ENCODE data around the gene NES.

Gene NES

DNA sequence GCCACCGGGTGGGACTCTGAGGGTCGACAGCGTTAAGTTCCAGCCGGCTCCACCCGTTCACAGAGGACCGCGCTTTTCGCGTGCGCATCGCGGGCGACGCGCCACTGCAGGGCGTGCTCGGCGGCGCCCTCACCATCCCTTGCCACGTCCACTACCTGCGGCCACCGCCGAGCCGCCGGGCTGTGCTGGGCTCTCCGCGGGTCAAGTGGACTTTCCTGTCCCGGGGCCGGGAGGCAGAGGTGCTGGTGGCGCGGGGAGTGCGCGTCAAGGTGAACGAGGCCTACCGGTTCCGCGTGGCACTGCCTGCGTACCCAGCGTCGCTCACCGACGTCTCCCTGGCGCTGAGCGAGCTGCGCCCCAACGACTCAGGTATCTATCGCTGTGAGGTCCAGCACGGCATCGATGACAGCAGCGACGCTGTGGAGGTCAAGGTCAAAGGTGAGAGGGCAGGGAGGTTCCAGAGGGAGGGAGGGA is 30.4 kb downstream of the NES start:
- no peaks in the 10 kb centered on the region for H3K36me3 ChIP-seq (ENCODE audit: control insufficient read depth in 2 of 2, insufficient read depth in 1 of 2, low read length in 2 of 2)
- TF ChIP-seq, protein P1, sequence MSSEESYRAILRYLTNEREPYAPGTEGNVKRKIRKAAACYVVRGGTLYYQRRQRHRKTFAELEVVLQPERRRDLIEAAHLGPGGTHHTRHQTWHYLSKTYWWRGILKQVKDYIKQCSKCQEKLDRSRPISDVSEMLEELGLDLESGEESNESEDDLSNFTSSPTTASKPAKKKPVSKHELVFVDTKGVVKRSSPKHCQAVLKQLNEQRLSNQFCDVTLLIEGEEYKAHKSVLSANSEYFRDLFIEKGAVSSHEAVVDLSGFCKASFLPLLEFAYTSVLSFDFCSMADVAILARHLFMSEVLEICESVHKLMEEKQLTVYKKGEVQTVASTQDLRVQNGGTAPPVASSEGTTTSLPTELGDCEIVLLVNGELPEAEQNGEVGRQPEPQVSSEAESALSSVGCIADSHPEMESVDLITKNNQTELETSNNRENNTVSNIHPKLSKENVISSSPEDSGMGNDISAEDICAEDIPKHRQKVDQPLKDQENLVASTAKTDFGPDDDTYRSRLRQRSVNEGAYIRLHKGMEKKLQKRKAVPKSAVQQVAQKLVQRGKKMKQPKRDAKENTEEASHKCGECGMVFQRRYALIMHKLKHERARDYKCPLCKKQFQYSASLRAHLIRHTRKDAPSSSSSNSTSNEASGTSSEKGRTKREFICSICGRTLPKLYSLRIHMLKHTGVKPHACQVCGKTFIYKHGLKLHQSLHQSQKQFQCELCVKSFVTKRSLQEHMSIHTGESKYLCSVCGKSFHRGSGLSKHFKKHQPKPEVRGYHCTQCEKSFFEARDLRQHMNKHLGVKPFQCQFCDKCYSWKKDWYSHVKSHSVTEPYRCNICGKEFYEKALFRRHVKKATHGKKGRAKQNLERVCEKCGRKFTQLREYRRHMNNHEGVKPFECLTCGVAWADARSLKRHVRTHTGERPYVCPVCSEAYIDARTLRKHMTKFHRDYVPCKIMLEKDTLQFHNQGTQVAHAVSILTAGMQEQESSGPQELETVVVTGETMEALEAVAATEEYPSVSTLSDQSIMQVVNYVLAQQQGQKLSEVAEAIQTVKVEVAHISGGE (tag by site-specific recombination; conservative IDR thresholded peaks at IDR 0.05; ENCODE audit: low read depth): no peak
- TF ChIP-seq, protein P2, sequence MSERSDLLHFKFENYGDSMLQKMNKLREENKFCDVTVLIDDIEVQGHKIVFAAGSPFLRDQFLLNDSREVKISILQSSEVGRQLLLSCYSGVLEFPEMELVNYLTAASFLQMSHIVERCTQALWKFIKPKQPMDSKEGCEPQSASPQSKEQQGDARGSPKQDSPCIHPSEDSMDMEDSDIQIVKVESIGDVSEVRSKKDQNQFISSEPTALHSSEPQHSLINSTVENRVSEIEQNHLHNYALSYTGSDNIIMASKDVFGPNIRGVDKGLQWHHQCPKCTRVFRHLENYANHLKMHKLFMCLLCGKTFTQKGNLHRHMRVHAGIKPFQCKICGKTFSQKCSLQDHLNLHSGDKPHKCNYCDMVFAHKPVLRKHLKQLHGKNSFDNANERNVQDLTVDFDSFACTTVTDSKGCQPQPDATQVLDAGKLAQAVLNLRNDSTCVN (tag by site-specific recombination; optimal IDR thresholded peaks at IDR 0.05): no peak
- no peak for TF ChIP-seq KLF1 (tag by site-specific recombination; IDR thresholded peaks at IDR 0.05)
- TF ChIP-seq, protein P3, sequence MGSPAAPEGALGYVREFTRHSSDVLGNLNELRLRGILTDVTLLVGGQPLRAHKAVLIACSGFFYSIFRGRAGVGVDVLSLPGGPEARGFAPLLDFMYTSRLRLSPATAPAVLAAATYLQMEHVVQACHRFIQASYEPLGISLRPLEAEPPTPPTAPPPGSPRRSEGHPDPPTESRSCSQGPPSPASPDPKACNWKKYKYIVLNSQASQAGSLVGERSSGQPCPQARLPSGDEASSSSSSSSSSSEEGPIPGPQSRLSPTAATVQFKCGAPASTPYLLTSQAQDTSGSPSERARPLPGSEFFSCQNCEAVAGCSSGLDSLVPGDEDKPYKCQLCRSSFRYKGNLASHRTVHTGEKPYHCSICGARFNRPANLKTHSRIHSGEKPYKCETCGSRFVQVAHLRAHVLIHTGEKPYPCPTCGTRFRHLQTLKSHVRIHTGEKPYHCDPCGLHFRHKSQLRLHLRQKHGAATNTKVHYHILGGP (tag by site-specific recombination; IDR thresholded peaks at IDR 0.05): no peak
- TF ChIP-seq ZNF132 (tag by site-specific recombination; IDR thresholded peaks at IDR 0.05; ENCODE audit: borderline replicate concordance): no peak
- TF ChIP-seq ZNF660 (tag by site-specific recombination; IDR thresholded peaks at IDR 0.05): no peak
- no peak for TF ChIP-seq ZNF707 (tag by site-specific recombination; IDR thresholded peaks at IDR 0.05)
- no peak for TF ChIP-seq IKZF3 (tag by site-specific recombination; IDR thresholded peaks at IDR 0.05)
- TF ChIP-seq, protein P4, sequence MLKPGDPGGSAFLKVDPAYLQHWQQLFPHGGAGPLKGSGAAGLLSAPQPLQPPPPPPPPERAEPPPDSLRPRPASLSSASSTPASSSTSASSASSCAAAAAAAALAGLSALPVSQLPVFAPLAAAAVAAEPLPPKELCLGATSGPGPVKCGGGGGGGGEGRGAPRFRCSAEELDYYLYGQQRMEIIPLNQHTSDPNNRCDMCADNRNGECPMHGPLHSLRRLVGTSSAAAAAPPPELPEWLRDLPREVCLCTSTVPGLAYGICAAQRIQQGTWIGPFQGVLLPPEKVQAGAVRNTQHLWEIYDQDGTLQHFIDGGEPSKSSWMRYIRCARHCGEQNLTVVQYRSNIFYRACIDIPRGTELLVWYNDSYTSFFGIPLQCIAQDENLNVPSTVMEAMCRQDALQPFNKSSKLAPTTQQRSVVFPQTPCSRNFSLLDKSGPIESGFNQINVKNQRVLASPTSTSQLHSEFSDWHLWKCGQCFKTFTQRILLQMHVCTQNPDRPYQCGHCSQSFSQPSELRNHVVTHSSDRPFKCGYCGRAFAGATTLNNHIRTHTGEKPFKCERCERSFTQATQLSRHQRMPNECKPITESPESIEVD (tag by site-specific recombination; IDR thresholded peaks at IDR 0.05): no peak
- no peak for TF ChIP-seq ZNF510 (tag by site-specific recombination; IDR thresholded peaks at IDR 0.05; ENCODE audit: insufficient replicate concordance)
- no peak for TF ChIP-seq ZFP69B (tag by site-specific recombination; IDR thresholded peaks at IDR 0.05)
- no peaks in the 10 kb centered on the region for H3K4me1 ChIP-seq (ENCODE audit: control insufficient read depth, insufficient read depth, low read length)
- ChIA-PET CTCF (interaction anchor here (0.6 to 1.6 kb wide), 3 partner anchors 19 to 79 kb away, joined by 3 to 12 read pairs (median 4); no protein-coding TSS in a partner anchor), POLR2A (interaction anchor here (1.6 kb wide), 1 partner anchor 23 kb away, joined by 4 read pairs; no protein-coding TSS in a partner anchor)
- no peak overlapping the region for H3K4me3 ChIP-seq (ENCODE audit: low read depth, low read length)
- no peaks in the 10 kb centered on the region for H3K9me3 ChIP-seq (ENCODE audit: control insufficient read depth, insufficient read depth, low read depth, low read length)
- no peak overlapping the region for H3K27ac ChIP-seq (ENCODE audit: extremely low read depth, low read depth, low read length)

DNA sequence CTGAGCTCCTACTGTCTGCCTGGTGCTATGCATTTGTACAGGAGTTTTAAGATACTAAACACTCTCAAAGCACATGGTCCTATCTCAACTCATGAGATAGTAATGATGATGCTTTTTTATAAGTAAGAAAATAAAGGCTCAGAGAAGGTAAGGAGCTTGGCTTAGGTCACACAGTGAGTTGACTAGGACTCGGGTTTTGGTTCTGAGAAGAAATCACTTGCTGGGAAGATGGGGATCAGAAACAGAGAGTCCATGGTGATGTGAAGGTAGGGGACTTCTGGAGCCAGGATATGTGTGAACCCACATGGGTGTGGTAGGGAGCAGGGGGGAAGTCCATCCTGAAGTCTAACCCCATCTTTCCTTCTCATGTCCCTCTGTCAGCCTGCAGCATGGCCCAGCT is 31.5 kb downstream of the NES start:
- ChIA-PET CTCF (interaction anchor here (0.8 to 2.5 kb wide), 7 partner anchors 12 to 81 kb away, joined by 3 to 12 read pairs (median 5); no protein-coding TSS in a partner anchor), POLR2A (interaction anchor here (1.1 to 1.6 kb wide), 2 partner anchors 15 to 22 kb away, joined by 4 to 5 read pairs; no protein-coding TSS in a partner anchor)

DNA sequence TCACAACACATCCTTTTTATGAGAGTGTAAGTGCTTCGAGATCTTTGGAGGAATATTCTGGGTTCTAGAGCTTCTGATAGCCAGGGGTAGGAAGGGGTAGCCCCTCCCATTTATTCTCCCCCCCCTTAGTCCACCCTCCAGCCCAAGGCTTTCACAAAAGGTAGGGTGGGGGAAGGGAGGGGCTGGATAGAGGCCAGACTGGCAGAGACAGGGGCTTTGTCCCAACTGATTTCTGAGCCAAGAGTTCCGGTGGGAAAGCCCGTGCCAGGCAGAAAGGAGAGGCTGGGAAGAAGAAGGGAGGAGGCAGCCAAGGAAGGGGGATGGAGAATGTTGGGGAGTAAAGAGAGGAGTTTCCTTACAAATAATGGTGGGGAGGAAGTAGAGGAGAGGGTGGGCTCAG is 32.2 kb downstream of the NES start:
- POLR2A ChIA-PET: interaction anchor here (1.6 kb wide), 1 partner anchor 21 kb away, joined by 4 read pairs; no protein-coding TSS in a partner anchor
- CTCF ChIA-PET: interaction anchor here (0.8 to 2.6 kb wide), 8 partner anchors 13 to 81 kb away, joined by 3 to 34 read pairs (median 6); no protein-coding TSS in a partner anchor
- no peak overlapping the region for H3K27ac ChIP-seq (ENCODE audit: extremely low read depth, low read depth, low read length)
- no peaks in the 10 kb centered on the region for H3K9me3 ChIP-seq (ENCODE audit: control insufficient read depth, insufficient read depth, low read depth, low read length)
- no peaks in the 10 kb centered on the region for H3K36me3 ChIP-seq (ENCODE audit: control insufficient read depth in 2 of 2, insufficient read depth in 1 of 2, low read length in 2 of 2)
- no peaks in the 10 kb centered on the region for H3K4me1 ChIP-seq (ENCODE audit: control insufficient read depth, insufficient read depth, low read length)
- H3K4me3 ChIP-seq (ENCODE audit: low read depth, low read length): no peak overlapping the region
- no peak for TF ChIP-seq ZNF211 (tag by site-specific recombination; IDR thresholded peaks at IDR 0.05; ENCODE audit: low read depth)
- TF ChIP-seq, protein P5, sequence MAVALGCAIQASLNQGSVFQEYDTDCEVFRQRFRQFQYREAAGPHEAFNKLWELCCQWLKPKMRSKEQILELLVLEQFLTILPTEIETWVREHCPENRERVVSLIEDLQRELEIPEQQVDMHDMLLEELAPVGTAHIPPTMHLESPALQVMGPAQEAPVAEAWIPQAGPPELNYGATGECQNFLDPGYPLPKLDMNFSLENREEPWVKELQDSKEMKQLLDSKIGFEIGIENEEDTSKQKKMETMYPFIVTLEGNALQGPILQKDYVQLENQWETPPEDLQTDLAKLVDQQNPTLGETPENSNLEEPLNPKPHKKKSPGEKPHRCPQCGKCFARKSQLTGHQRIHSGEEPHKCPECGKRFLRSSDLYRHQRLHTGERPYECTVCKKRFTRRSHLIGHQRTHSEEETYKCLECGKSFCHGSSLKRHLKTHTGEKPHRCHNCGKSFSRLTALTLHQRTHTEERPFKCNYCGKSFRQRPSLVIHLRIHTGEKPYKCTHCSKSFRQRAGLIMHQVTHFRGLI (tag by site-specific recombination; IDR thresholded peaks at IDR 0.05): no peak
- TF ChIP-seq ZNF530 (tag by site-specific recombination; IDR thresholded peaks at IDR 0.05; ENCODE audit: low read depth): no peak
- TF ChIP-seq, protein P6, sequence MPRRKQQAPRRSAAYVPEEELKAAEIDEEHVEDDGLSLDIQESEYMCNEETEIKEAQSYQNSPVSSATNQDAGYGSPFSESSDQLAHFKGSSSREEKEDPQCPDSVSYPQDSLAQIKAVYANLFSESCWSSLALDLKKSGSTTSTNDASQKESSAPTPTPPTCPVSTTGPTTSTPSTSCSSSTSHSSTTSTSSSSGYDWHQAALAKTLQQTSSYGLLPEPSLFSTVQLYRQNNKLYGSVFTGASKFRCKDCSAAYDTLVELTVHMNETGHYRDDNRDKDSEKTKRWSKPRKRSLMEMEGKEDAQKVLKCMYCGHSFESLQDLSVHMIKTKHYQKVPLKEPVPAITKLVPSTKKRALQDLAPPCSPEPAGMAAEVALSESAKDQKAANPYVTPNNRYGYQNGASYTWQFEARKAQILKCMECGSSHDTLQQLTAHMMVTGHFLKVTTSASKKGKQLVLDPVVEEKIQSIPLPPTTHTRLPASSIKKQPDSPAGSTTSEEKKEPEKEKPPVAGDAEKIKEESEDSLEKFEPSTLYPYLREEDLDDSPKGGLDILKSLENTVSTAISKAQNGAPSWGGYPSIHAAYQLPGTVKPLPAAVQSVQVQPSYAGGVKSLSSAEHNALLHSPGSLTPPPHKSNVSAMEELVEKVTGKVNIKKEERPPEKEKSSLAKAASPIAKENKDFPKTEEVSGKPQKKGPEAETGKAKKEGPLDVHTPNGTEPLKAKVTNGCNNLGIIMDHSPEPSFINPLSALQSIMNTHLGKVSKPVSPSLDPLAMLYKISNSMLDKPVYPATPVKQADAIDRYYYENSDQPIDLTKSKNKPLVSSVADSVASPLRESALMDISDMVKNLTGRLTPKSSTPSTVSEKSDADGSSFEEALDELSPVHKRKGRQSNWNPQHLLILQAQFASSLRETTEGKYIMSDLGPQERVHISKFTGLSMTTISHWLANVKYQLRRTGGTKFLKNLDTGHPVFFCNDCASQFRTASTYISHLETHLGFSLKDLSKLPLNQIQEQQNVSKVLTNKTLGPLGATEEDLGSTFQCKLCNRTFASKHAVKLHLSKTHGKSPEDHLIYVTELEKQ (tag by site-specific recombination; IDR thresholded peaks at IDR 0.05; ENCODE audit: borderline replicate concordance): no peak

More for the DNA sequence above, 31.5 kb downstream of the NES start:
- H3K4me1 ChIP-seq (ENCODE audit: control insufficient read depth, insufficient read depth, low read length): no peaks in the 10 kb centered on the region
- no peaks in the 10 kb centered on the region for H3K9me3 ChIP-seq (ENCODE audit: control insufficient read depth, insufficient read depth, low read depth, low read length)
- no peaks in the 10 kb centered on the region for H3K36me3 ChIP-seq (ENCODE audit: control insufficient read depth in 2 of 2, insufficient read depth in 1 of 2, low read length in 2 of 2)
- no peak overlapping the region for H3K4me3 ChIP-seq (ENCODE audit: low read depth, low read length)
- H3K27ac ChIP-seq (ENCODE audit: extremely low read depth, low read depth, low read length): no peak overlapping the region
- no peak for TF ChIP-seq SALL2 (tag by site-specific recombination; IDR thresholded peaks at IDR 0.05; ENCODE audit: borderline replicate concordance)
- TF ChIP-seq ZNF768 (tag by site-specific recombination; IDR thresholded peaks at IDR 0.05): peak; percentile 62; the same call in 1 of the 2 replicates

Data from HEK293 (cell line).